OCI-LY1 (cell line): Measurements from ENCODE around the gene EXD3.

Experiments used
- H2AFZ ChIP-seq: fragments of 200-600 bp; sonication (generic), shearing (Covaris generic); 2 replicates; pipeline ENCODE4 v1.6.0; 2014; ENCODE audit warnings: antibody characterized with exemption, mild to moderate bottlenecking, low read length
- H3F3A ChIP-seq: fragments of 200-600 bp; sonication (generic), shearing (Covaris generic); 2 replicates; pipeline ENCODE4 v1.6.0; 2014; ENCODE audit warnings: mild to moderate bottlenecking, antibody characterized with exemption, low read length, moderate library complexity; ENCODE audit not compliant: insufficient read depth
- H3K27ac ChIP-seq: fragments of 200-600 bp; sonication (generic); 2 replicates; pipeline ENCODE4 v1.5.1; 2014; ENCODE audit warnings: low read length, mixed run types, mild to moderate bottlenecking, low read depth; ENCODE audit not compliant: poor library complexity, severe bottlenecking
- H3K27me3 ChIP-seq: fragments of 200-600 bp; sonication (generic); 2 replicates; pipeline ENCODE4 v1.6.0; 2014; ENCODE audit warnings: antibody characterized with exemption, mild to moderate bottlenecking, low read length, moderate library complexity; ENCODE audit not compliant: insufficient read depth
- H3K36me3 ChIP-seq: fragments of 200-600 bp; sonication (generic); 2 replicates; pipeline ENCODE4 v1.6.1; 2014; ENCODE audit warnings: mild to moderate bottlenecking, antibody characterized with exemption, low read length, moderate library complexity, mixed read lengths; ENCODE audit not compliant: insufficient read depth
- H3K4me1 ChIP-seq: fragments of 200-600 bp; sonication (generic); 2 replicates; pipeline ENCODE4 v1.5.1; 2014; ENCODE audit warnings: mild to moderate bottlenecking, low read length, moderate library complexity; ENCODE audit not compliant: insufficient read depth, severe bottlenecking
- H3K4me2 ChIP-seq: fragments of 200-600 bp; sonication (generic), shearing (Covaris generic); 2 replicates; pipeline ENCODE4 v1.6.1; 2014; ENCODE audit warnings: low read length
- H3K4me3 ChIP-seq: fragments of 200-600 bp; sonication (generic); 2 replicates; pipeline ENCODE4 v1.5.1; 2014; ENCODE audit warnings: low read length, low read depth, mild to moderate bottlenecking, mixed read lengths; ENCODE audit not compliant: poor library complexity, severe bottlenecking
- H3K79me2 ChIP-seq: fragments of 200-600 bp; shearing (Covaris generic); 2 replicates; pipeline ENCODE4 v1.6.1; 2016; ENCODE audit warnings: mixed run types, low read length, mixed read lengths; ENCODE audit not compliant: insufficient read depth
- H3K9ac ChIP-seq: fragments of 200-600 bp; sonication (generic), shearing (Covaris generic); 2 replicates; pipeline ENCODE4 v1.6.1; 2014; ENCODE audit warnings: mild to moderate bottlenecking, low read length, mixed read lengths
- H3K9me2 ChIP-seq: fragments of 200-600 bp; sonication (generic), shearing (Covaris generic); 2 replicates; pipeline ENCODE4 v1.6.1; 2014; ENCODE audit warnings: low read depth, mild to moderate bottlenecking, low read length, mixed read lengths
- H3K9me3 ChIP-seq: fragments of 200-600 bp; shearing (Covaris generic); 2 replicates; pipeline ENCODE4 v1.6.1; 2014; ENCODE audit warnings: low read length, mixed read lengths
- H4K20me1 ChIP-seq: fragments of 200-600 bp; sonication (generic), shearing (Covaris generic); 2 replicates; pipeline ENCODE4 v1.6.0; 2016; ENCODE audit warnings: mild to moderate bottlenecking, low read length; ENCODE audit not compliant: insufficient read depth
- CTCF ChIP-seq: fragments of 200-600 bp; sonication (generic), shearing (Covaris generic); IDR thresholded peaks from 2 replicates; pipeline ENCODE4 v1.5.1; 2017; ENCODE audit warnings: mild to moderate bottlenecking, antibody characterized with exemption, low read length, moderate library complexity, mixed read lengths
- EZH2 ChIP-seq: fragments of 200-600 bp; sonication (generic), shearing (Covaris generic); IDR thresholded peaks from 2 replicates; pipeline ENCODE4 v1.8.0; 2017; ENCODE audit warnings: borderline replicate concordance, mixed run types, mild to moderate bottlenecking, antibody characterized with exemption, low read length, moderate library complexity, mixed read lengths

EXD3 gene

GRCh38 chr9:137354845-137355760 is 67.9 kb downstream of the EXD3 start:
- TF ChIP-seq CTCF (no peak), EZH2 (no peak)
- H3K79me2 ChIP-seq, result no peaks in the 10 kb centered on the region
- H3K4me2 ChIP-seq, result no peak overlapping the region
- H2AFZ ChIP-seq, result no peak overlapping the region
- H3K4me3 ChIP-seq, result no peak overlapping the region
- no peaks in the 10 kb centered on the region for H3K4me1 ChIP-seq
- no peaks in the 10 kb centered on the region for H3K36me3 ChIP-seq
- no peaks in the 10 kb centered on the region for H4K20me1 ChIP-seq
- H3K27ac ChIP-seq, result no peak overlapping the region
- peaks cover 7% of the 10 kb centered on the region; the same call in 1 of the 2 replicates for H3K9me3 ChIP-seq
- H3K9me2 ChIP-seq, result no peaks in the 10 kb centered on the region
- H3F3A ChIP-seq, result no peaks in the 10 kb centered on the region
- no peak overlapping the region for H3K9ac ChIP-seq
- H3K27me3 ChIP-seq, result no peaks in the 10 kb centered on the region

DNA sequence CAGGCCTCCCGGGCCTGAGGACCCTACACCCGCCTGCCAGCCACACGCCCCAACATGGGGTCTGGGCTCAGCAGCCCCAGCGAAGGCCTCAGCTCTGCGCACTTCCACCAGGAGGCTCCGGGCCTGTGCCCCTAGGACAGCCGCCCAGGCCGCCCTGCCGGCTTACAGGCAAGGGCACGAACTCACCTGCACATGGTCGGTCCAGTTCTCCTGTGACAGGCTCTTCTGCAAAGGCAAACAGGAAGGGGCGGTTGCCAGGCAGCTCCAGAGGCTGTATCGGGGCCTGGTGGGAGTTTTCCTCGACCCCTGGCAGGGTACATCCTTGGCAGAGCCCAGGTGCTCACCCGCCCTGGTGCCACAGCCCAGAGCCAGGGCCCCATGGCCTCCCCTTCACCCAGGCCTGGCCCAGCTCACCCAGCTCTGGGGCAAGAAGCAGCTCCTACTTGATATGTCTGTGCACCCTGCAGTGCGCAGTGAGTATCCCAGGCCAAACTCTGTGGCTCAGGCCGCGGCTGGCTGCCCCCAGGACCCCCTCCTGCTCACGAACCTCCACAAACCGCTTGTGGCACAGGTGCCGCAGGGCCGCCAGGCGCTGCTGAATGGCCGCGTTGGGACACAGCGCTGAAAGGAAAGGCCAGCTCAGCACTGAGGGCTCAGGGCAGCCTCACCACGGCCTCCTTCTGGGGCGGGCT is 68.7 kb downstream of the EXD3 start:
- Histone ChIP-seq H3K4me2 (no peak overlapping the region), H3K9ac (no peak overlapping the region), H3F3A (no peaks in the 10 kb centered on the region), H3K36me3 (no peaks in the 10 kb centered on the region), H3K9me3 (peaks cover 7% of the 10 kb centered on the region; the same call in 1 of the 2 replicates), H3K79me2 (no peaks in the 10 kb centered on the region), H3K27ac (no peak overlapping the region), H3K9me2 (no peaks in the 10 kb centered on the region), H2AFZ (no peak overlapping the region), H4K20me1 (no peaks in the 10 kb centered on the region), H3K4me1 (no peaks in the 10 kb centered on the region), H3K4me3 (no peak overlapping the region), H3K27me3 (no peaks in the 10 kb centered on the region)
- TF ChIP-seq EZH2 (no peak), CTCF (no peak)

DNA sequence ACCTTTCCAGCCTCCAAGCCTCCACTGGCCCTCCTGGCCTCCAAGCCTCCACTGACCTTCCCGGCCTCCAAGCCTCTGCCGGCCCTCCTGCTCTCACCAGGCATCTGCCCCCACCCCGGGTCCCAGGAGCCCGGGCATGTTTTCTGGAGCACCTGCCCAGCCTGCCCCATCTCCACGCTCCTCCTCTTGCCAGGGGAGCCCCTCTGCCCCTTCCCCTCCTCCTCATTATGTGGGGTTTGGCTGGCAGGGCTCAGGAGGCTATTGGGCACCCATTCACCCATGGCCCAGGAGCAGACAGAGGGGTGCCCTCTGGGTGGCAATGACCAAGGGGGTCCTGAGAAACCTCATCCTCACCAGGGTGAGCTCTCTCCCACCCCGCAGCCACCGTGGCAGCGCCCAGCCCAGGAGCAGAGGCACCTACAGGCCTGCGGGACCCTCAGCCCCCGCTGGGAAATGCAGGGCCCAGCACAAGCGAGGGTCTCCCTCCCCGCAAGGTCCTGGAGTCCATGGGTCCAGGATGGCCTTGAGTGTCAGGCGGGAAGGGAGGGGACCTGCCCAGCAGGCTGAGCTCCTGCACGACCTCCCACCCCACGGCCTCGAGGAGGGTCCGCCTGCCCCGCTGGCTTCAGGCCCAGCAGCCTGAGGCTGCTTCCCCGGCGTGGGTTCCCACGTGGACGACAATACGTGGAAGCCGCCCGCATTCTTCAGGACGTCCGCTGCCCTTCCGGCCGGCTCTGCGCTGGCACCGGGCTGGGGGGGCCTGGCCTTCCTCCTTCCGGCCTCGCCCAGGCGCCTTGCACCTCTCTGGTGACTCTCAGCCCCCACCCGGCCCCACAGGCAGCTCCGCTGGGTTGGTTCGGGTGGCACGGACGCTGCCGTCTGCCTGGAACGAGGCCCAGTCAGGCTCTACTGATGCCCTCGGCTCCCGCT is 69.5 kb downstream of the EXD3 start:
- no peak overlapping the region for H2AFZ ChIP-seq
- H3K4me3 ChIP-seq, result no peak overlapping the region
- H3K9me3 ChIP-seq, result peaks cover 7% of the 10 kb centered on the region; the same call in 1 of the 2 replicates
- H3F3A ChIP-seq, result no peaks in the 10 kb centered on the region
- no peaks in the 10 kb centered on the region for H3K27me3 ChIP-seq
- no peaks in the 10 kb centered on the region for H3K36me3 ChIP-seq
- TF ChIP-seq CTCF, result no peak
- TF ChIP-seq EZH2, result no peak
- H3K79me2 ChIP-seq, result no peaks in the 10 kb centered on the region
- no peak overlapping the region for H3K27ac ChIP-seq
- H3K4me2 ChIP-seq, result no peak overlapping the region
- H3K9ac ChIP-seq, result no peak overlapping the region
- no peaks in the 10 kb centered on the region for H3K9me2 ChIP-seq
- H3K4me1 ChIP-seq, result no peaks in the 10 kb centered on the region
- H4K20me1 ChIP-seq, result no peaks in the 10 kb centered on the region
